ENCODE results near the gene POU2AF1. TPM values are rescaled to one million over a fixed set of nuclear protein-coding genes. Genes with fewer than 3 reads are reported as not detected.

POU2AF1 gene
- total and polyA plus RNA-seq, 2 of the 8 experiments (the other 6 are each of a cell fraction or from before 2014, with no cell fraction given), result not detected

DNA sequence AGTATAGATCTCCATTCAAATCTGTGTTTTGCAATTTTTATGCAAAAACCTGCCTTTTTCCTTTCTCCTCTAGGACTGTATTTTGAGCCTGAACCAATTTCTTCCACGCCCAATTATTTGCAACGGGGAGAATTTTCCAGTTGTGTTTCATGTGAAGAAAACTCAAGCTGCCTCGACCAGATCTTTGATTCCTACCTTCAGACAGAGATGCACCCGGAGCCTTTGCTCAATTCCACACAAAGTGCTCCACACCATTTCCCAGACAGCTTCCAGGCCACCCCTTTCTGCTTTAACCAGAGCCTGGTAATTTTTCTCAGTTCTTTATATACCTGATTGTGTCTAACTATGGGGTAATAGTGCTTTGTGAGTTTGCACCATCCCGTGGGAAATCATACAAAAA, 72.8 kb downstream of the POU2AF1 start:
- 89% methylated on average over 5 of the region's 5 CpGs; no CpG with 5 or more reads in 1 of the 2 experiments for WGBS, 2 experiments (ENCODE audit: extremely low coverage in 1 of 2, insufficient coverage in 1 of 2, insufficient read length in 1 of 2, insufficient replicate concordance in 2 of 2, low coverage in 1 of 2, low lambda C conversion rate in 2 of 2, missing lambda C conversion rate in 1 of 2)
- no peak overlapping the region for H3K27ac ChIP-seq (ENCODE audit: low read depth, low read length)
- CTCF ChIA-PET (ENCODE audit: partially characterized antibody), result no interaction called here

More for the DNA sequence above, 72.8 kb downstream of the POU2AF1 start:
- H3K4me2 ChIP-seq (ENCODE audit: insufficient read depth in 1 of 2, low read depth in 2 of 2, low read length in 2 of 2), result no peak overlapping the region
- H3K9ac ChIP-seq (replicated peaks in 1 of 4; ENCODE audit: extremely low read depth in 1 of 4, low read depth in 3 of 4, low read length in 3 of 4), result no peak overlapping the region
- no peak overlapping the region for H4K8ac ChIP-seq (ENCODE audit: extremely low read depth, insufficient read depth, low read length)
- TF ChIP-seq SIN3A (conservative IDR thresholded peaks at IDR 0.05 in 1 of 2, IDR thresholded peaks at IDR 0.05 in 1 of 2; ENCODE audit: low read depth in 1 of 2, low read length in 2 of 2) (no peak), RFX5 (IDR thresholded peaks at IDR 0.05; ENCODE audit: borderline replicate concordance, low read depth, low read length) (no peak), FOSL1 (IDR thresholded peaks at IDR 0.05; ENCODE audit: insufficient read depth, low read depth, low read length) (no peak), CREB1 (IDR thresholded peaks at IDR 0.05) (no peak), SP2 (IDR thresholded peaks at IDR 0.05; ENCODE audit: low read length) (no peak), RXRA (IDR thresholded peaks at IDR 0.05; ENCODE audit: insufficient read depth, low read depth, low read length) (no peak), BACH1 (IDR thresholded peaks at IDR 0.05; ENCODE audit: low read length) (no peak), CHD1 (IDR thresholded peaks at IDR 0.05; ENCODE audit: low read depth, low read length) (no peak), SRF (IDR thresholded peaks at IDR 0.05; ENCODE audit: low read depth, low read length) (no peak)
- TF ChIP-seq, protein P1, sequence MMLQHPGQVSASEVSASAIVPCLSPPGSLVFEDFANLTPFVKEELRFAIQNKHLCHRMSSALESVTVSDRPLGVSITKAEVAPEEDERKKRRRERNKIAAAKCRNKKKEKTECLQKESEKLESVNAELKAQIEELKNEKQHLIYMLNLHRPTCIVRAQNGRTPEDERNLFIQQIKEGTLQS (IDR thresholded peaks at IDR 0.05; ENCODE audit: insufficient read depth, low read depth, low read length), result no peak
- TF ChIP-seq, protein P2, sequence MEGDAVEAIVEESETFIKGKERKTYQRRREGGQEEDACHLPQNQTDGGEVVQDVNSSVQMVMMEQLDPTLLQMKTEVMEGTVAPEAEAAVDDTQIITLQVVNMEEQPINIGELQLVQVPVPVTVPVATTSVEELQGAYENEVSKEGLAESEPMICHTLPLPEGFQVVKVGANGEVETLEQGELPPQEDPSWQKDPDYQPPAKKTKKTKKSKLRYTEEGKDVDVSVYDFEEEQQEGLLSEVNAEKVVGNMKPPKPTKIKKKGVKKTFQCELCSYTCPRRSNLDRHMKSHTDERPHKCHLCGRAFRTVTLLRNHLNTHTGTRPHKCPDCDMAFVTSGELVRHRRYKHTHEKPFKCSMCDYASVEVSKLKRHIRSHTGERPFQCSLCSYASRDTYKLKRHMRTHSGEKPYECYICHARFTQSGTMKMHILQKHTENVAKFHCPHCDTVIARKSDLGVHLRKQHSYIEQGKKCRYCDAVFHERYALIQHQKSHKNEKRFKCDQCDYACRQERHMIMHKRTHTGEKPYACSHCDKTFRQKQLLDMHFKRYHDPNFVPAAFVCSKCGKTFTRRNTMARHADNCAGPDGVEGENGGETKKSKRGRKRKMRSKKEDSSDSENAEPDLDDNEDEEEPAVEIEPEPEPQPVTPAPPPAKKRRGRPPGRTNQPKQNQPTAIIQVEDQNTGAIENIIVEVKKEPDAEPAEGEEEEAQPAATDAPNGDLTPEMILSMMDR (IDR thresholded peaks at IDR 0.05; ENCODE audit: control extremely low read depth in 1 of 3, insufficient read depth in 1 of 3, low read depth in 1 of 3, low read length in 3 of 3), result no peak
- TF ChIP-seq, protein P3, sequence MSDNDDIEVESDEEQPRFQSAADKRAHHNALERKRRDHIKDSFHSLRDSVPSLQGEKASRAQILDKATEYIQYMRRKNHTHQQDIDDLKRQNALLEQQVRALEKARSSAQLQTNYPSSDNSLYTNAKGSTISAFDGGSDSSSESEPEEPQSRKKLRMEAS (IDR thresholded peaks at IDR 0.05), result no peak
- H4K5ac ChIP-seq (ENCODE audit: insufficient read length, low read depth, low read length), result no peak overlapping the region
- H3K56ac ChIP-seq (replicated peaks; ENCODE audit: insufficient read length, low read depth, low read length), result no peak overlapping the region
- no peak for FAIRE-seq
- H3K36me3 ChIP-seq (ENCODE audit: control insufficient read depth in 2 of 4, insufficient read depth in 4 of 4, low read length in 3 of 4), result no peaks in the 10 kb centered on the region
- no peak overlapping the region for H3K4me3 ChIP-seq (ENCODE audit: extremely low read depth in 1 of 4, insufficient read depth in 2 of 4, low read depth in 3 of 4, low read length in 4 of 4)
- no peak overlapping the region for H2BK5ac ChIP-seq (ENCODE audit: low read depth, low read length)
- H3K18ac ChIP-seq (ENCODE audit: extremely low read depth, low read length), result no peak overlapping the region
- H3K4me1 ChIP-seq (replicated peaks in 1 of 4; ENCODE audit: control insufficient read depth in 3 of 4, insufficient read depth in 4 of 4, low read length in 3 of 4), result peaks cover 0 to 4% (median 0%) of the 10 kb centered on the region in 4 experiments; a peak in 1 of 7 replicates
- no peaks in the 10 kb centered on the region for H4K20me1 ChIP-seq (replicated peaks in 1 of 2; ENCODE audit: control insufficient read depth in 1 of 2, insufficient read depth in 2 of 2, low read length in 2 of 2)
- H3K23me2 ChIP-seq (ENCODE audit: low read depth, low read length), result peaks cover 4% of the 10 kb centered on the region; the same call in 1 of the 2 replicates
- H3K79me2 ChIP-seq (ENCODE audit: control insufficient read depth in 1 of 2, insufficient read depth in 2 of 2, low read length in 2 of 2), result no peaks in the 10 kb centered on the region
- H2BK120ac ChIP-seq (replicated peaks; ENCODE audit: low read depth, low read length), result no peak overlapping the region
- no peak overlapping the region for H2BK15ac ChIP-seq (ENCODE audit: low read length)
- H4K91ac ChIP-seq (replicated peaks; ENCODE audit: insufficient read length, low read length), result no peak overlapping the region
- H3K14ac ChIP-seq (ENCODE audit: insufficient read length), result no peak overlapping the region
- no peak for DNase-seq (ENCODE audit: low read depth in 1 of 2, low spot score in 2 of 2)
- no peaks in the 10 kb centered on the region for H3K9me3 ChIP-seq (ENCODE audit: insufficient read depth in 2 of 2, low read depth in 1 of 2, low read length in 1 of 2)
- no peaks in the 10 kb centered on the region for H3K79me1 ChIP-seq (ENCODE audit: low read depth, low read length)
- H2AK5ac ChIP-seq (ENCODE audit: low read depth, low read length), result no peak overlapping the region
- H3K23ac ChIP-seq (ENCODE audit: insufficient read length), result no peak overlapping the region
- POLR2A ChIA-PET (ENCODE audit: partially characterized antibody), result no interaction called here
- no peak overlapping the region for H2AFZ ChIP-seq (ENCODE audit: low read length)
- H2BK12ac ChIP-seq (ENCODE audit: low read depth, low read length), result no peak overlapping the region
- no peak overlapping the region for H2BK20ac ChIP-seq (ENCODE audit: low read length)
- H3K4ac ChIP-seq (replicated peaks; ENCODE audit: insufficient read length, low read depth, low read length), result no peak overlapping the region
- H3K27me3 ChIP-seq (replicated peaks in 1 of 4; ENCODE audit: control insufficient read depth in 3 of 4, extremely low read depth in 1 of 4, insufficient read depth in 3 of 4, low read length in 3 of 4), result no peaks in the 10 kb centered on the region

Data from H1 (cell line).